Neural progenitor cell (in vitro differentiated cells): ENCODE measurements around the gene APH1B. TPM values are rescaled to one million over a fixed set of nuclear protein-coding genes. Genes with fewer than 3 reads are reported as not detected.

Source experiments
- DNase-seq: peaks from one replicate; pipeline ENCODE4 v3.0.0-alpha.2; 2016; ENCODE audit warnings: low spot score
- H2AFZ ChIP-seq: fragments of 200-600 bp; sonication (generic); replicated peaks from 2 replicates; pipeline ENCODE4 v1.6.1; 2016; ENCODE audit warnings: antibody characterized with exemption
- H3F3A ChIP-seq: fragments of 200-600 bp; sonication (generic); 2 replicates; pipeline ENCODE4 v1.6.1; 2016; ENCODE audit warnings: antibody characterized with exemption, low read depth
- H3K27ac ChIP-seq: fragments of 200-600 bp; sonication (generic); 2 replicates; pipeline ENCODE4 v1.5.1; 2016; ENCODE audit warnings: mild to moderate bottlenecking
- H3K27me3 ChIP-seq: fragments of 200-600 bp; sonication (generic); 2 replicates; pipeline ENCODE4 v1.6.1; 2016; ENCODE audit warnings: mild to moderate bottlenecking, moderate library complexity
- H3K36me3 ChIP-seq: fragments of 200-600 bp; sonication (generic); 2 replicates; pipeline ENCODE4 v1.5.1; 2016
- H3K4me1 ChIP-seq: fragments of 200-600 bp; sonication (generic); 2 replicates; pipeline ENCODE4 v1.6.1; 2016; ENCODE audit warnings: mixed run types
- H3K4me2 ChIP-seq: fragments of 200-600 bp; sonication (generic); 2 replicates; pipeline ENCODE4 v1.6.1; 2016
- H3K4me3 ChIP-seq: fragments of 200-600 bp; sonication (generic); 2 replicates; pipeline ENCODE4 v1.5.1; 2016
- H3K79me2 ChIP-seq: fragments of 200-600 bp; sonication (generic); 2 replicates; pipeline ENCODE4 v1.6.1; 2016; ENCODE audit warnings: low read depth
- H3K9ac ChIP-seq: fragments of 200-600 bp; sonication (generic); 2 replicates; pipeline ENCODE4 v1.6.1; 2016
- H3K9me3 ChIP-seq: fragments of 200-600 bp; sonication (generic); 2 replicates; pipeline ENCODE4 v1.5.1; 2016; ENCODE audit warnings: low read depth
- H4K20me1 ChIP-seq: fragments of 200-600 bp; sonication (generic); 2 replicates; pipeline ENCODE4 v1.6.1; 2016; ENCODE audit warnings: low read depth
- H3K27ac Mint-ChIP-seq: 3 replicates; pipeline ENCODE4 v1.8.0; 2021; ENCODE audit warnings: mixed read lengths
- H3K27me3 Mint-ChIP-seq: 2 replicates; pipeline ENCODE4 v1.8.0; 2022; ENCODE audit warnings: low read depth, mild to moderate bottlenecking, inconsistent platforms, moderate library complexity, mixed read lengths; ENCODE audit not compliant: insufficient read depth
- H3K36me3 Mint-ChIP-seq: 3 replicates; pipeline ENCODE4 v1.8.0; 2021; ENCODE audit warnings: mixed read lengths
- H3K4me1 Mint-ChIP-seq: 3 replicates; pipeline ENCODE4 v1.8.0; 2021; ENCODE audit warnings: mixed read lengths
- H3K4me3 Mint-ChIP-seq: 3 replicates; pipeline ENCODE4 v1.8.0; 2021; ENCODE audit warnings: mild to moderate bottlenecking, moderate library complexity, mixed read lengths
- H3K9me3 Mint-ChIP-seq: 3 replicates; pipeline ENCODE4 v1.8.0; 2020; ENCODE audit warnings: mixed read lengths
- EZH2 ChIP-seq: fragments of 200-600 bp; sonication (generic); IDR thresholded peaks from 2 replicates; pipeline ENCODE4 v1.6.1; 2017; ENCODE audit warnings: antibody characterized with exemption, mild to moderate bottlenecking, moderate library complexity
- EZH2phosphoT487 ChIP-seq: fragments of 200-600 bp; sonication (generic); IDR thresholded peaks from 2 replicates; pipeline ENCODE4 v1.6.1; 2017; ENCODE audit warnings: antibody characterized with exemption
- total RNA-seq: library from RNA; depleted of rRNA; stranded (reverse); fragments of >200 nt; gene quantifications from 2 replicates; pipeline ENCODE4 v1.2.3, GENCODE V29; 2015; ENCODE audit warnings: low replicate concordance
- TF ChIP-seq, protein P1 (sequence below): fragments of 200-600 bp; sonication (generic); IDR thresholded peaks from 2 replicates; pipeline ENCODE4 v1.5.1; 2017; ENCODE audit warnings: antibody characterized with exemption, mild to moderate bottlenecking

The APH1B gene
- total RNA-seq, 1 donor from 2014 or later: 4.0 TPM

DNA sequence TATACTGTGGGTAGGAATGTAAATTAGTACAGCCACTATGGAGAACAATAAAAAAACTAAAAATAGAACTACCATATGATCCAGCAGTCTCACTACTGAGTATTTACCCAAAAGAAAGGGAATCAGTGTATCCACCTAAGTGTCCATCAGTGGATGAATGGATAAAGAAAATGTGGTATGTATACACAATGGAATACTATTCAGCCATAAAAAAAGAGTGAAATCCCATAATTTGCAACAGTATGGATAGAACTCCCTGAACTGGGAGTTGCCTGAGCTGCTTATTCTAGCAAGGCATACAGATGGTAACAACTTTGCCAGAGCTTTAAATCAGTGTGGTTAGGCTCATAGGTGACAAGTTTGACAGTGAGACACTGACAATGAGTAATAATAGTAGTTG lies 16.1 kb upstream of the APH1B start:
- Histone ChIP-seq H3K4me1 (peaks cover 7% of the 10 kb centered on the region), H2AFZ (no peak overlapping the region), H3K27me3 (no peaks in the 10 kb centered on the region), H3F3A (peaks cover 7% of the 10 kb centered on the region), H3K9ac (no peak overlapping the region), H3K4me3 (no peak overlapping the region), H3K79me2 (no peaks in the 10 kb centered on the region), H3K36me3 (peaks cover 26% of the 10 kb centered on the region), H3K4me2 (no peak overlapping the region), H3K27ac (no peak overlapping the region), H4K20me1 (peaks cover under 1% of the 10 kb centered on the region), H3K9me3 (no peaks in the 10 kb centered on the region)
- no peak overlapping the region for H3K27ac Mint-ChIP-seq
- H3K9me3 Mint-ChIP-seq: no peaks in the 10 kb centered on the region
- TF ChIP-seq EZH2 (no peak), EZH2phosphoT487 (no peak)
- TF ChIP-seq, protein P1, sequence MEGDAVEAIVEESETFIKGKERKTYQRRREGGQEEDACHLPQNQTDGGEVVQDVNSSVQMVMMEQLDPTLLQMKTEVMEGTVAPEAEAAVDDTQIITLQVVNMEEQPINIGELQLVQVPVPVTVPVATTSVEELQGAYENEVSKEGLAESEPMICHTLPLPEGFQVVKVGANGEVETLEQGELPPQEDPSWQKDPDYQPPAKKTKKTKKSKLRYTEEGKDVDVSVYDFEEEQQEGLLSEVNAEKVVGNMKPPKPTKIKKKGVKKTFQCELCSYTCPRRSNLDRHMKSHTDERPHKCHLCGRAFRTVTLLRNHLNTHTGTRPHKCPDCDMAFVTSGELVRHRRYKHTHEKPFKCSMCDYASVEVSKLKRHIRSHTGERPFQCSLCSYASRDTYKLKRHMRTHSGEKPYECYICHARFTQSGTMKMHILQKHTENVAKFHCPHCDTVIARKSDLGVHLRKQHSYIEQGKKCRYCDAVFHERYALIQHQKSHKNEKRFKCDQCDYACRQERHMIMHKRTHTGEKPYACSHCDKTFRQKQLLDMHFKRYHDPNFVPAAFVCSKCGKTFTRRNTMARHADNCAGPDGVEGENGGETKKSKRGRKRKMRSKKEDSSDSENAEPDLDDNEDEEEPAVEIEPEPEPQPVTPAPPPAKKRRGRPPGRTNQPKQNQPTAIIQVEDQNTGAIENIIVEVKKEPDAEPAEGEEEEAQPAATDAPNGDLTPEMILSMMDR: no peak
- H3K27me3 Mint-ChIP-seq: peaks cover 3% of the 10 kb centered on the region
- DNase-seq: no peak
- no peak overlapping the region for H3K4me3 Mint-ChIP-seq
- peaks cover 8% of the 10 kb centered on the region for H3K4me1 Mint-ChIP-seq
- H3K36me3 Mint-ChIP-seq: peaks cover 28% of the 10 kb centered on the region

DNA sequence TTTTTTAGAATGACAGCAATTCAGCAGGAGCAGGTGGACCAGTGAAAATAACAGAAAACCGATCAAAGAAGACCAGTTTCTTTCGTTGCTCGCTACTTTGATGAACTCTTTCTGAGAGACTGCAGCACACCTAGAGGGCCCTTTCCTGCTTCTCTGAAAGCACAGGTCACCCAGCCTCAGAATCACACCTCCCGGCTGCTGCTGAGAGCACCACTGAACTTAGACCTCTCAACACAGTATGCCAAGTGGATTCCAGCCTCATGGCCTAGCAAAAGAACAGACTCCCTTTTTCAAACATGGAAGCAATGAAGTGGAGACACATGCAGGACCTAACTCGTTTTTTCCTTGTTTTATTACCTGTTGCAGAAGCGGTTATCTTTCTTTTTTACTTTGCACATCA lies 13.9 kb upstream of the APH1B start:
- TF ChIP-seq EZH2phosphoT487: no peak
- TF ChIP-seq, protein P1: no peak
- TF ChIP-seq EZH2: no peak
- H2AFZ ChIP-seq: no peak overlapping the region
- no peaks in the 10 kb centered on the region for H3K9me3 Mint-ChIP-seq
- no peak overlapping the region for H3K27ac ChIP-seq
- H3K4me3 Mint-ChIP-seq: no peak overlapping the region
- no peaks in the 10 kb centered on the region for H3K27me3 ChIP-seq
- DNase-seq: no peak
- H3K4me2 ChIP-seq: no peak overlapping the region
- no peak overlapping the region for H3K9ac ChIP-seq
- no peaks in the 10 kb centered on the region for H4K20me1 ChIP-seq
- no peaks in the 10 kb centered on the region for H3K9me3 ChIP-seq
- H3K4me3 ChIP-seq: no peak overlapping the region
- H3K4me1 Mint-ChIP-seq: no peaks in the 10 kb centered on the region
- peaks cover 26% of the 10 kb centered on the region for H3K36me3 ChIP-seq
- H3K36me3 Mint-ChIP-seq: peaks cover 24% of the 10 kb centered on the region
- no peaks in the 10 kb centered on the region for H3K79me2 ChIP-seq
- no peaks in the 10 kb centered on the region for H3F3A ChIP-seq
- H3K27ac Mint-ChIP-seq: peak overlapping the region; percentile 8
- no peaks in the 10 kb centered on the region for H3K4me1 ChIP-seq
- H3K27me3 Mint-ChIP-seq: peaks cover 3% of the 10 kb centered on the region

DNA sequence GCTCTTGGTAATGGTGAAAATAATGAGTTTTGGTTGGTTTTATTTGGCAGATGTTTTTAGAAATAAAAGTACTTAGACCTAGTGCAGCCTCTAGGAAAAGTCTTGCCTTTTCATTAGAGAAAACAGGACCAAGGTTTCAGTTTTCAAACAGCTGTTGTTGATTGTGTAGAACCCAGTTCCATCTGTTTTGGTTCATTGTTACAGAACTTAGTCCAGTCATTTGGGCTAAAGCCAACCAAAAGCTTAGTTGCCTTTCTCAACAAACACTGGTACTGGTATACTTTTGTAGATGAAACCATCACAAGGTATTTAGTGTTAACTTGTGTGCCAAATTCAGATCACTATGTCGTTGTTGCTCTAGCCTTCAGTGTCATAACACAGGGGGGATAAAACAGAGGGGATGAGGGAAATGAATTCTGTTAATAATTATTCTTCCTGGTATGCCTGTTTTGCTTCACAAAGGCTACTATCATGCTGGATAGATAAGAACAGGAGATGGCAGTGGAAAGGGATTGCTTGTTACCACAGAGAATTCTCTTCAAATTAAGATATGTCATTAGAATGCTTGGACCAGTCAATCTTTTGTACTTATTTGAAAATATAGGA lies 12.6 kb upstream of the APH1B start:
- Histone ChIP-seq H3K27me3 (no peaks in the 10 kb centered on the region), H3K4me3 (no peak overlapping the region), H3K36me3 (peaks cover 26% of the 10 kb centered on the region), H3K9ac (no peak overlapping the region), H3K4me2 (no peak overlapping the region), H3K27ac (no peak overlapping the region), H2AFZ (no peak overlapping the region), H3F3A (no peaks in the 10 kb centered on the region), H4K20me1 (no peaks in the 10 kb centered on the region), H3K9me3 (no peaks in the 10 kb centered on the region), H3K4me1 (no peaks in the 10 kb centered on the region), H3K79me2 (no peaks in the 10 kb centered on the region)
- no peaks in the 10 kb centered on the region for H3K27me3 Mint-ChIP-seq
- no peak for DNase-seq
- no peak overlapping the region for H3K4me3 Mint-ChIP-seq
- no peak overlapping the region for H3K27ac Mint-ChIP-seq
- peaks cover 27% of the 10 kb centered on the region for H3K36me3 Mint-ChIP-seq
- no peaks in the 10 kb centered on the region for H3K4me1 Mint-ChIP-seq
- TF ChIP-seq EZH2: no peak
- TF ChIP-seq, protein P1: no peak
- TF ChIP-seq EZH2phosphoT487: no peak
- H3K9me3 Mint-ChIP-seq: no peaks in the 10 kb centered on the region
